DOHH2 (cell line): Measurements from ENCODE around the gene PLA2G4E.

Experiments
- H3F3A ChIP-seq: fragments of 200-600 bp; sonication (generic), shearing (Covaris generic); 2 replicates; pipeline ENCODE4 v1.6.0; 2016; ENCODE audit warnings: antibody characterized with exemption, mild to moderate bottlenecking; ENCODE audit not compliant: control insufficient read depth, insufficient read depth
- H3K27ac ChIP-seq: fragments of 200-600 bp; sonication (generic); 2 replicates; pipeline ENCODE4 v1.5.1; 2014; ENCODE audit warnings: low read depth, mild to moderate bottlenecking, low read length, moderate library complexity
- H3K27me3 ChIP-seq: fragments of 200-600 bp; sonication (generic); 2 replicates; pipeline ENCODE4 v1.6.1; 2014; ENCODE audit warnings: mild to moderate bottlenecking, low read length, mixed read lengths; ENCODE audit not compliant: control insufficient read depth
- H3K36me3 ChIP-seq: fragments of 200-600 bp; sonication (generic); 2 replicates; pipeline ENCODE4 v1.6.1; 2014; ENCODE audit warnings: mild to moderate bottlenecking, low read length, moderate library complexity, mixed read lengths; ENCODE audit not compliant: control insufficient read depth
- H3K4me1 ChIP-seq: fragments of 200-600 bp; sonication (generic); 2 replicates; pipeline ENCODE4 v1.6.1; 2014; ENCODE audit warnings: mild to moderate bottlenecking, low read length, mixed read lengths; ENCODE audit not compliant: control insufficient read depth
- H3K4me2 ChIP-seq: fragments of 200-600 bp; sonication (generic); 2 replicates; pipeline ENCODE4 v1.6.0; 2014; ENCODE audit warnings: mild to moderate bottlenecking, low read length, moderate library complexity
- H3K4me3 ChIP-seq: fragments of 200-600 bp; sonication (generic); 2 replicates; pipeline ENCODE4 v1.5.1; 2014; ENCODE audit warnings: mild to moderate bottlenecking, low read length, mixed read lengths
- H3K79me2 ChIP-seq: fragments of 200-600 bp; sonication (generic); 2 replicates; pipeline ENCODE4 v1.6.1; 2014; ENCODE audit warnings: mild to moderate bottlenecking, low read length, mixed read lengths; ENCODE audit not compliant: control insufficient read depth
- H3K9me2 ChIP-seq: fragments of 200-600 bp; sonication (generic); replicated peaks from 2 replicates; pipeline ENCODE4 v1.6.1; 2014; ENCODE audit warnings: mild to moderate bottlenecking, low read length, mixed read lengths; ENCODE audit not compliant: control insufficient read depth
- H3K9me3 ChIP-seq: fragments of 200-600 bp; sonication (generic); 2 replicates; pipeline ENCODE4 v1.6.1; 2014; ENCODE audit warnings: antibody characterized with exemption, low read length, mixed read lengths; ENCODE audit not compliant: control insufficient read depth, insufficient read depth
- H4K20me1 ChIP-seq: fragments of 200-600 bp; sonication (generic); 2 replicates; pipeline ENCODE4 v1.6.0; 2014; ENCODE audit warnings: low read depth, mild to moderate bottlenecking, antibody characterized with exemption, low read length, moderate library complexity; ENCODE audit not compliant: control insufficient read depth, insufficient read depth
- CTCF ChIP-seq: fragments of 200-600 bp; sonication (generic); IDR thresholded peaks from one replicate; pipeline ENCODE4 v1.5.1; 2014; ENCODE audit warnings: antibody characterized with exemption, mild to moderate bottlenecking, low read depth, low read length; ENCODE audit not compliant: poor library complexity, severe bottlenecking
- EZH2phosphoT487 ChIP-seq: fragments of 200-600 bp; sonication (generic); IDR thresholded peaks from 2 replicates; pipeline ENCODE4 v1.6.1; 2017; ENCODE audit warnings: borderline replicate concordance, mild to moderate bottlenecking, antibody characterized with exemption, low read length, moderate library complexity, mixed read lengths

PLA2G4E gene

GRCh38 chr15:42038401-42038800 lies 17.6 kb upstream of the PLA2G4E start:
- TF ChIP-seq EZH2phosphoT487 (no peak), CTCF (no peak)
- no peaks in the 10 kb centered on the region for H3F3A ChIP-seq

GRCh38 chr15:42037656-42038055 lies 16.8 kb upstream of the PLA2G4E start:
- H3K27me3 ChIP-seq: no peaks in the 10 kb centered on the region
- H3F3A ChIP-seq: no peaks in the 10 kb centered on the region
- no peaks in the 10 kb centered on the region for H3K79me2 ChIP-seq
- no peaks in the 10 kb centered on the region for H4K20me1 ChIP-seq
- H3K9me3 ChIP-seq: no peaks in the 10 kb centered on the region
- H3K36me3 ChIP-seq: no peaks in the 10 kb centered on the region
- no peak overlapping the region for H3K4me3 ChIP-seq
- H3K4me1 ChIP-seq: peaks cover 27% of the 10 kb centered on the region
- no peaks in the 10 kb centered on the region for H3K9me2 ChIP-seq
- H3K4me2 ChIP-seq: no peak overlapping the region
- H3K27ac ChIP-seq: no peak overlapping the region
- no peak for TF ChIP-seq EZH2phosphoT487
- no peak for TF ChIP-seq CTCF

More at GRCh38 chr15:42038401-42038800, 17.6 kb upstream of the PLA2G4E start:
- H3K36me3 ChIP-seq: no peaks in the 10 kb centered on the region
- H3K4me2 ChIP-seq: no peak overlapping the region
- no peaks in the 10 kb centered on the region for H3K9me3 ChIP-seq
- H4K20me1 ChIP-seq: no peaks in the 10 kb centered on the region
- H3K27ac ChIP-seq: no peak overlapping the region
- no peaks in the 10 kb centered on the region for H3K79me2 ChIP-seq
- peaks cover 27% of the 10 kb centered on the region for H3K4me1 ChIP-seq
- H3K9me2 ChIP-seq: no peaks in the 10 kb centered on the region
- H3K27me3 ChIP-seq: no peaks in the 10 kb centered on the region
- H3K4me3 ChIP-seq: no peak overlapping the region

- H3K9me3 ChIP-seq: peaks cover 5% of the 10 kb centered on the region
- H3K36me3 ChIP-seq: no peaks in the 10 kb centered on the region
- H3K4me3 ChIP-seq: no peak overlapping the region
- no peak overlapping the region for H3K27ac ChIP-seq
- no peaks in the 10 kb centered on the region for H3F3A ChIP-seq
- no peaks in the 10 kb centered on the region for H3K79me2 ChIP-seq
- H3K4me2 ChIP-seq: no peak overlapping the region
- H3K4me1 ChIP-seq: peaks cover 27% of the 10 kb centered on the region
- no peak for TF ChIP-seq CTCF
- TF ChIP-seq EZH2phosphoT487: no peak
- no peaks in the 10 kb centered on the region for H3K27me3 ChIP-seq
- no peaks in the 10 kb centered on the region for H3K9me2 ChIP-seq
- H4K20me1 ChIP-seq: no peaks in the 10 kb centered on the region
These were observed 16.1 kb upstream of the PLA2G4E start for GRCh38 chr15:42036966-42037365.
